ENCODE measurements around the gene USP27X.

DNA sequence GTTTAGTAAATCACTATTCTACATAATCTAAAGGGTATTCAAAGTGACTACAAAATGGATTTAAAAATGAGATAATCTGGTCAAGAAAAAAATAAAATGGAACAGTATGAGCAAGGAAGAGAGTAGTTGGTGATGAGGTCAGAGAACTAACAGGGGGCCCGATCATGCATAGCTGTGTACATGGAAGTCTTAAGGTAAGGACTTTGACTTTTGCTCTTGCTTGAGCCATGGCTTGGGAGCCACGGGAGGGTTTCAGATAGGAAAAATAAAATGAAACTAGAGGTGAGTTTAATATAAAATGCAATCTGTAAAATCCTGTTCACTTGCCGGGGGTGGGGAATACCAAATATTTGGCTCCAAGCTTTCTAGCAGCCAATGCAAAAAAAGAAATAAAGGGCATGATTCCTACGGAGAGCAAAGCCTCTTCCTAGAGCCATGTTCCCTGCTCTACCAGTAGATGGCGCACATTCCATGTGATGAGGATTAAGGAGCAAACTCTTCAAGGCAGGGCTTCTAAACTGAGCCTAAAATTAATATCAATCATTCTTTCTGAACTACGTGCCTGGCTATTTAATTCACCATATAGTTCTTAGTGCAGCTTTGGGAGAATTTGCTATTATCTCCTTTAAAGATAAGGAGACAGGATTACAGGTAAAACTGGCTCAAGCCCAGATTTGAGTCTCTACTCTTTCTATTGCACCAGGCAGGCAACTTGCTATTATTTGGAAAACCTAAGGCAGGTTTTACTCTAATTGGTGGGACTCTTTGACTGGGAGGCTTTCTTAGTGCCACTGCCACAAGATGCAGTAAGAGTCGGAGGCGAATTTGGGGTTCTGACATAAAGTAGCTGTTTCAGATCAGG is 36.3 kb downstream of the USP27X start:
- no peak for TF ChIP-seq POLR2A (IDR thresholded peaks at IDR 0.05)
- TF ChIP-seq, protein P1, sequence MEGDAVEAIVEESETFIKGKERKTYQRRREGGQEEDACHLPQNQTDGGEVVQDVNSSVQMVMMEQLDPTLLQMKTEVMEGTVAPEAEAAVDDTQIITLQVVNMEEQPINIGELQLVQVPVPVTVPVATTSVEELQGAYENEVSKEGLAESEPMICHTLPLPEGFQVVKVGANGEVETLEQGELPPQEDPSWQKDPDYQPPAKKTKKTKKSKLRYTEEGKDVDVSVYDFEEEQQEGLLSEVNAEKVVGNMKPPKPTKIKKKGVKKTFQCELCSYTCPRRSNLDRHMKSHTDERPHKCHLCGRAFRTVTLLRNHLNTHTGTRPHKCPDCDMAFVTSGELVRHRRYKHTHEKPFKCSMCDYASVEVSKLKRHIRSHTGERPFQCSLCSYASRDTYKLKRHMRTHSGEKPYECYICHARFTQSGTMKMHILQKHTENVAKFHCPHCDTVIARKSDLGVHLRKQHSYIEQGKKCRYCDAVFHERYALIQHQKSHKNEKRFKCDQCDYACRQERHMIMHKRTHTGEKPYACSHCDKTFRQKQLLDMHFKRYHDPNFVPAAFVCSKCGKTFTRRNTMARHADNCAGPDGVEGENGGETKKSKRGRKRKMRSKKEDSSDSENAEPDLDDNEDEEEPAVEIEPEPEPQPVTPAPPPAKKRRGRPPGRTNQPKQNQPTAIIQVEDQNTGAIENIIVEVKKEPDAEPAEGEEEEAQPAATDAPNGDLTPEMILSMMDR (IDR thresholded peaks at IDR 0.05): peak in 2 of 3 donors; percentile 39 to 58
- no peak for TF ChIP-seq EP300 (IDR thresholded peaks at IDR 0.05)
